ENCODE results near the gene AFF2. TPM values are rescaled to one million over a fixed set of nuclear protein-coding genes. Genes with fewer than 3 reads are reported as not detected.

The AFF2 gene
- total and polyA plus RNA-seq, 7 donors, result 0.01 to 0.32 (median 0.11) TPM; not detected in 1

DNA sequence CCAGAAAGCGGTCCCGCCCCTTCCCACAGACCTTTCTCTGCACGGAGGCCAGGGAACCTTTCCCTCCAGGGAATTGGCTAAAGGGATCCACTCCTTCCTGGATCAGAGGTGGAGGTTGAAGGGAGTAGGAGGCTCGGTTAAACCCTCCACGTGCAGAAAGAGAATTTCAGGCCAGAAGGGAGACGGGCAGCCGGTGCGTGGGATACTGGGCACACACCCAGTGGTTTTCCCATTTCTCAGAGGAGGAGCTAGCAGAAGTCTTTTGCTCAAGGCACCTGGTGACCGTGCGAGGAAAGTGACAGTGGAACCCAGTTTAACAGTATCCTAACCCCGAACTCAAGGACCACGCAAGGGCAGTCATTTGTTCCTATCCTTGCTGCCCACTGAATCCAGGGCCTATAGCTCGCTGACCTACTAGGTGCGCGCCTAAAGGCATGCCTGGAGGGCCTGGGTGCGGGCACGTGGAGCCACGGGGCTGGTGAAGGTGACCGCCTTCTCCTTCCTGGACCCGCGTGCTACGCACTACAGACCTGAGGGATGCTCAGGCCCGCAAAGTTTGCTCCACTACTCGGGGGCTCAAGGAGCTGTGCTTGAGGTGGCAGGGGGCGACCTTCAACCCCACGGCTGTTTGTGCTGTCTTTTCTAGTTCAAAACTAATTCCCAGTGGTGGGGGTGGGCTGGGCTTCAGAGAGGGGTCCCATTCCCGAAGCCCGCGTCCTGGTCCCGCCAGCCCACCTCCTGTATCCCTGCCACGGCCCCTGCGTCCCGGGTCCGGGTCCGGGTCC lies 587 bp upstream of the AFF2 start:
- Histone ChIP-seq H3K4me1 (no peaks in the 10 kb centered on the region), H3K27ac (no peak overlapping the region), H3K27me3 (ENCODE audit: insufficient read depth in 3 of 3, low read length in 2 of 3) (peaks cover 0 to 37% (median 3%) of the 10 kb centered on the region in 3 donors), H3K36me3 (ENCODE audit: insufficient read depth in 1 of 2, low read depth in 1 of 2) (no peaks in the 10 kb centered on the region), H3K4me3 (no peak overlapping the region), H3K9me3 (no peaks in the 10 kb centered on the region)
- 46 to 60% (median 49%) methylated on average over 28 to 35 of the region's 35 CpGs for WGBS, 3 donors
- ATAC-seq (no peak), DNase-seq (no peak)
- TF ChIP-seq, protein P1, sequence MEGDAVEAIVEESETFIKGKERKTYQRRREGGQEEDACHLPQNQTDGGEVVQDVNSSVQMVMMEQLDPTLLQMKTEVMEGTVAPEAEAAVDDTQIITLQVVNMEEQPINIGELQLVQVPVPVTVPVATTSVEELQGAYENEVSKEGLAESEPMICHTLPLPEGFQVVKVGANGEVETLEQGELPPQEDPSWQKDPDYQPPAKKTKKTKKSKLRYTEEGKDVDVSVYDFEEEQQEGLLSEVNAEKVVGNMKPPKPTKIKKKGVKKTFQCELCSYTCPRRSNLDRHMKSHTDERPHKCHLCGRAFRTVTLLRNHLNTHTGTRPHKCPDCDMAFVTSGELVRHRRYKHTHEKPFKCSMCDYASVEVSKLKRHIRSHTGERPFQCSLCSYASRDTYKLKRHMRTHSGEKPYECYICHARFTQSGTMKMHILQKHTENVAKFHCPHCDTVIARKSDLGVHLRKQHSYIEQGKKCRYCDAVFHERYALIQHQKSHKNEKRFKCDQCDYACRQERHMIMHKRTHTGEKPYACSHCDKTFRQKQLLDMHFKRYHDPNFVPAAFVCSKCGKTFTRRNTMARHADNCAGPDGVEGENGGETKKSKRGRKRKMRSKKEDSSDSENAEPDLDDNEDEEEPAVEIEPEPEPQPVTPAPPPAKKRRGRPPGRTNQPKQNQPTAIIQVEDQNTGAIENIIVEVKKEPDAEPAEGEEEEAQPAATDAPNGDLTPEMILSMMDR (IDR thresholded peaks at IDR 0.05), result no peak
- intact Hi-C loops (cut with DNase I), result no loop called here

DNA sequence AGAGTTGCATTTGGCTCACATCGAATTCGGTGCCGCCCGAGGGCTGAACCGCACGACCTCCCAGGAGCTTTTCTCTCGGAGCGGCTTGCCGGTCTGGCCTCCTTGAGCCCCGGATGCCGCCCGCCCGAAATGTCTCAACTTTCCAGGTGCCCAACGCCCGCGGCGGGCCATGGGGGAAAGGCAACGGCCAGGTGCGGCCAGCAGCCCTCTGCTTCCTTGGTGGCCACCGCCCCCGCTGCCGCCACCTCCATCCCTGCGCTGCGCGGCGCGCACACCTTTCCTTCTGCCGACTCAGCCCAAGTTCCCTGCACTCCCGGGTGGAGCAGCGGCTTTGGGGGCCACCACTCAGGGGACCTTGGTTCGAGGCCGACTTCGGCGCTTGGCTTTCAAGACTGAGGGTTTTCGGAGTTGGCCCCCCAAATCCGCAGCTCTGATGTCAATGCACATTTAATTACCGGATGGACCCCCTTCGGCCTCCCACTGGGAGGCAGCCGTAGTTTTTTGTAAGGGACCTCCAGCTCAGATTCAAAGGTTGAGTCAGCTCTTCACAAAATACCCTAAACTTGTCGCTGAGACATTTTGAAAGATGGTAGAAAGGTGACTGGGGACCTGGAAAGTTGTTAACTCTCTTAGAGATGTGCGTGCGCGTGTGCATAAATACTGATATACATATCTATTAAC lies 1.1 kb downstream of the AFF2 start:
- DNase-seq (peak in 1 of 2 donors; percentile 45), ATAC-seq (no peak)
- Histone ChIP-seq H3K27ac (no peak overlapping the region), H3K4me1 (no peaks in the 10 kb centered on the region), H3K4me3 (peak overlapping the region; percentile 53), H3K36me3 (ENCODE audit: insufficient read depth in 1 of 2, low read depth in 1 of 2) (no peaks in the 10 kb centered on the region), H3K9me3 (no peaks in the 10 kb centered on the region), H3K27me3 (ENCODE audit: insufficient read depth in 3 of 3, low read length in 2 of 3) (peaks cover 0 to 37% (median 3%) of the 10 kb centered on the region in 3 donors)
- WGBS, 3 donors, result 4 to 41% (median 4%) methylated on average over 26 to 43 of the region's 43 CpGs
- intact Hi-C loops (cut with DNase I), result no loop called here
- TF ChIP-seq, protein P1 (IDR thresholded peaks at IDR 0.05), result no peak

DNA sequence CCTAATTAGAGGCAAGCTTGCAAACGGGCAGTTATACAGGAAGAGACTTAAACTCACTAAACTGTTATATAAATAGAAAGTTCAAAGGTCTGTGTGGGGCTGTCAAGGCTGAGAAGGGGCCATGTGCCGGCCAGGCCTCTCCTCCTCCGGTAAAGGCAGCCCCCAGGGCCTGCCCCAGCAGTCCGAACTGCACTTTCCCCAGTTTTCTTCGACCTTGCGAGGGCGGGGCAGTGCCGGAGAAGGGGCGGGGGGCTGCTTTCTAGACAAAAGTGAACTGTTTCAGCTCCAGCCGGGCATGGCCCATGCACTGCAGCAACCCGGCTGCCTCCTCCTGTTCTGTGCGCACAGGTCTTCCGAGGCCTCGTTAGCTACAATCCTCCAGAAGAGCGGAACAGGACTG lies 4.1 kb downstream of the AFF2 start:
- TF ChIP-seq, protein P1 (IDR thresholded peaks at IDR 0.05), result no peak

DNA sequence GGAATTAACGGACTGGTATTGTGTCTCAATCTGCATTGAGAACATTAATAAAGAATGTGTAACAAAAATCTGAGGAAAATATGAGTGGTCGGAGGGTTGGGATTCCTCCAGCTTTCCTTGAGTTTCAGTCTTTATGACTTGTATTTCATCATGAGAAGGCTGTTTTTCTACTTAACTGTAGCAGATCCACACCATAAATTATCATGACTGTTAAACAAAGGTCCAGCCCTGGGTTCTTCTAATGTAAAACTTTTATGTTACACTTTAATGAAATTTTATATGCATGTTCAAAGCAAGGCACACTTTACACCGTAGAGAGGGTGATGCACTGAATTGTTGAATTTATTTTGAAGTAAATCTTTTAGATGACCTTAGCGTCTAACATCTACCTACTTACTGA lies 7.0 kb downstream of the AFF2 start:
- Histone ChIP-seq H3K27ac (no peak overlapping the region), H3K9me3 (no peaks in the 10 kb centered on the region), H3K4me3 (no peak overlapping the region), H3K36me3 (ENCODE audit: insufficient read depth in 1 of 2, low read depth in 1 of 2) (no peaks in the 10 kb centered on the region), H3K4me1 (no peaks in the 10 kb centered on the region), H3K27me3 (ENCODE audit: insufficient read depth in 3 of 3, low read length in 2 of 3) (peaks cover 0 to 20% (median 0%) of the 10 kb centered on the region in 3 donors)
- intact Hi-C loops (cut with DNase I), result no loop called here
- DNase-seq, result no peak
- ATAC-seq, result no peak
- TF ChIP-seq, protein P1 (IDR thresholded peaks at IDR 0.05), result no peak
- 47 to 49% (median 48%) methylated on average over 4 of the region's 4 CpGs for WGBS, 3 donors

More for the DNA sequence above, 4.1 kb downstream of the AFF2 start:
- no peak for ATAC-seq
- no peak for DNase-seq
- WGBS, 3 donors, result 53 to 79% (median 70%) methylated on average over 7 to 15 of the region's 15 CpGs
- Histone ChIP-seq H3K9me3 (no peaks in the 10 kb centered on the region), H3K36me3 (ENCODE audit: insufficient read depth in 1 of 2, low read depth in 1 of 2) (no peaks in the 10 kb centered on the region), H3K27ac (no peak overlapping the region), H3K4me3 (no peak overlapping the region), H3K4me1 (no peaks in the 10 kb centered on the region), H3K27me3 (ENCODE audit: insufficient read depth in 3 of 3, low read length in 2 of 3) (peaks cover 0 to 37% (median 3%) of the 10 kb centered on the region in 3 donors)
- intact Hi-C loops (cut with DNase I), result no loop called here

Data from psoas muscle (tissue), 8 donors.